Adrenal gland (tissue), 12 donors: ENCODE measurements around the gene SAYSD1. TPM values are rescaled to one million over a fixed set of nuclear protein-coding genes. Genes with fewer than 3 reads are reported as not detected.

ENCODE experiments used
- DNase-seq, 7 donors: peaks; one replicate each; pipeline ENCODE4 v3.0.0-alpha.2; 2019 to 2020
- H3K27ac ChIP-seq, 5 donors: fragments of 200-600 bp; sonication (generic) in 4 of 5; 1 replicate in 3 of 5; 2 replicates in 2 of 5; pipeline versions ENCODE4 v1.5.1 to v1.8.0; 2016 to 2020; ENCODE audit warnings: mild to moderate bottlenecking in 1 of 5
- H3K27me3 ChIP-seq: fragments of 200-600 bp; 2 replicates; pipeline ENCODE4 v1.8.0; 2021
- H3K36me3 ChIP-seq, 2 donors: fragments of 200-600 bp; replicated peaks in 1 of 2; 1 replicate in 1 of 2; 2 replicates in 1 of 2; pipeline versions ENCODE4 v1.5.1 to v1.8.0; 2018 to 2022
- H3K4me1 ChIP-seq, 2 donors: fragments of 200-600 bp; replicated peaks in 1 of 2; 1 replicate in 1 of 2; 2 replicates in 1 of 2; pipeline versions ENCODE4 v1.5.1 to v1.8.0; 2018 to 2021
- H3K4me3 ChIP-seq, 4 donors: fragments of 200-600 bp; sonication (generic) in 3 of 4; one replicate each; pipeline ENCODE4 v1.5.1; 2016 to 2018
- H3K9me3 ChIP-seq, 3 donors: fragments of 200-600 bp; sonication (generic) in 1 of 3; replicated peaks in 1 of 3; 1 replicate in 2 of 3; 2 replicates in 1 of 3; pipeline versions ENCODE4 v1.5.1 to v1.8.0; 2016 to 2021
- POLR2A ChIP-seq, 2 donors: fragments of 450-650 bp; IDR thresholded peaks; one replicate each; pipeline ENCODE4 v1.6.1; 2017; ENCODE audit warnings: antibody characterized with exemption in 2 of 2, mild to moderate bottlenecking in 2 of 2, moderate library complexity in 1 of 2
- WGBS, 4 donors: extraction: QIAGEN DNeasy Blood & Tissue Kit in 2 of 4; methylation state at CpG; one replicate each; pipeline versions ENCODE4 v1.1.5 to v1.1.7; 2013 to 2017; 5-methylcytosine and 5-hydroxymethylcytosine counted together
- intact Hi-C, 2 donors: fragments of 100-400 bp; cut with DNase I; formaldehyde crosslinking; loops; one replicate each; pipeline versions ENCODE4 v1.14.1 to v1.15.0; 2022 to 2023
- polyA plus RNA-seq, 3 donors: library from polyadenylated mRNA; stranded (reverse); fragments of 200-250 nt in 2 of 3; fragments of 350-450 nt in 1 of 3; fragmentation: Illumina TruSeq in 1 of 3; extraction: RNeasy Lipid Tissue Mini Kit (QIAGEN cat#74804) in 1 of 3; gene quantifications; one replicate each; pipeline ENCODE4 v1.2.3, GENCODE V29; 2013 to 2014
- total RNA-seq, 9 donors: library from RNA; depleted of rRNA in 4 of 9; stranded (reverse); fragments of >200 nt in 4 of 9; fragments of 120-200 nt in 1 of 9; fragmentation: NEBNext Ultra II Directional in 1 of 9; extraction: Animal tissue kit (Norgen Biotek cat#: 25700) in 1 of 9; gene quantifications; one replicate each; pipeline versions ENCODE4 v1.1.0 to v1.2.4, GENCODE V29; 2013 to 2023
- TF ChIP-seq, protein P1 (sequence below), 6 experiments: fragments of 450-650 bp in 4 of 6; fragments of 200-600 bp in 2 of 6; sonication (generic) in 1 of 6; IDR thresholded peaks; 1 replicate in 5 of 6; 2 replicates in 1 of 6; pipeline versions ENCODE4 v1.5.1 to v1.8.0; 2016 to 2021; ENCODE audit warnings: antibody characterized with exemption in 6 of 6, mild to moderate bottlenecking in 2 of 6, moderate library complexity in 1 of 6
- donor health status: healthy with polysubstance abuse.
- donor health status: Bipolar disorder and iron deficiency.
- donor health status: DM: yes; HTN: yes; CAD: no.
- donor health status: DM: no; HTN: no; CAD: no.
- donor health status: DM: no; HTN: no; CAD: no.
- donor health status: DM: yes; HTN: yes; CAD: no.

The SAYSD1 gene
- total and polyA plus RNA-seq, 12 donors = 9.0 to 25.1 (median 13.1) TPM

DNA sequence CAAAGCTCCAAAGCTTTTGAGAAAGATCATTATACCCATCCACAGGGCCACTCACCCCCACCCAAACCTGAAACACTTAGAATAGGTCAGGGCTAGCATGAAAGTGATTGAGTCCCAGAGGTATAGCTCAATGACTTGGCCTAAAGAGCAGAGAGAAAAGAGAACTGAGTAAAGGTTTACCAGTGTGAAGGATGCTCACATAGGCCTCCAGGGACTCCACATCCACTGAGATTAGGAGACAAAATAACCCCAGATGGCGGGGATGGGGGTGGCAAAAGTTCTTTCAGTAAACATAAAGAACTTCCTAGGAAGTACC, 12.2 kb downstream of the SAYSD1 start:
- intact Hi-C loops = no loop called here
- Histone ChIP-seq H3K4me1 (no peaks in the 10 kb centered on the region), H3K9me3 (no peaks in the 10 kb centered on the region), H3K36me3 (peaks cover 0 to 7% of the 10 kb centered on the region in 2 donors), H3K27me3 (no peaks in the 10 kb centered on the region), H3K27ac (no peak overlapping the region), H3K4me3 (no peak overlapping the region)
- TF ChIP-seq, protein P1, sequence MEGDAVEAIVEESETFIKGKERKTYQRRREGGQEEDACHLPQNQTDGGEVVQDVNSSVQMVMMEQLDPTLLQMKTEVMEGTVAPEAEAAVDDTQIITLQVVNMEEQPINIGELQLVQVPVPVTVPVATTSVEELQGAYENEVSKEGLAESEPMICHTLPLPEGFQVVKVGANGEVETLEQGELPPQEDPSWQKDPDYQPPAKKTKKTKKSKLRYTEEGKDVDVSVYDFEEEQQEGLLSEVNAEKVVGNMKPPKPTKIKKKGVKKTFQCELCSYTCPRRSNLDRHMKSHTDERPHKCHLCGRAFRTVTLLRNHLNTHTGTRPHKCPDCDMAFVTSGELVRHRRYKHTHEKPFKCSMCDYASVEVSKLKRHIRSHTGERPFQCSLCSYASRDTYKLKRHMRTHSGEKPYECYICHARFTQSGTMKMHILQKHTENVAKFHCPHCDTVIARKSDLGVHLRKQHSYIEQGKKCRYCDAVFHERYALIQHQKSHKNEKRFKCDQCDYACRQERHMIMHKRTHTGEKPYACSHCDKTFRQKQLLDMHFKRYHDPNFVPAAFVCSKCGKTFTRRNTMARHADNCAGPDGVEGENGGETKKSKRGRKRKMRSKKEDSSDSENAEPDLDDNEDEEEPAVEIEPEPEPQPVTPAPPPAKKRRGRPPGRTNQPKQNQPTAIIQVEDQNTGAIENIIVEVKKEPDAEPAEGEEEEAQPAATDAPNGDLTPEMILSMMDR (IDR thresholded peaks at IDR 0.05) = no peak
- TF ChIP-seq POLR2A (IDR thresholded peaks at IDR 0.05) = no peak
- no peak for DNase-seq
- 92 to 98% (median 95%) methylated on average over 1 of the region's 1 CpG for WGBS, 4 donors

DNA sequence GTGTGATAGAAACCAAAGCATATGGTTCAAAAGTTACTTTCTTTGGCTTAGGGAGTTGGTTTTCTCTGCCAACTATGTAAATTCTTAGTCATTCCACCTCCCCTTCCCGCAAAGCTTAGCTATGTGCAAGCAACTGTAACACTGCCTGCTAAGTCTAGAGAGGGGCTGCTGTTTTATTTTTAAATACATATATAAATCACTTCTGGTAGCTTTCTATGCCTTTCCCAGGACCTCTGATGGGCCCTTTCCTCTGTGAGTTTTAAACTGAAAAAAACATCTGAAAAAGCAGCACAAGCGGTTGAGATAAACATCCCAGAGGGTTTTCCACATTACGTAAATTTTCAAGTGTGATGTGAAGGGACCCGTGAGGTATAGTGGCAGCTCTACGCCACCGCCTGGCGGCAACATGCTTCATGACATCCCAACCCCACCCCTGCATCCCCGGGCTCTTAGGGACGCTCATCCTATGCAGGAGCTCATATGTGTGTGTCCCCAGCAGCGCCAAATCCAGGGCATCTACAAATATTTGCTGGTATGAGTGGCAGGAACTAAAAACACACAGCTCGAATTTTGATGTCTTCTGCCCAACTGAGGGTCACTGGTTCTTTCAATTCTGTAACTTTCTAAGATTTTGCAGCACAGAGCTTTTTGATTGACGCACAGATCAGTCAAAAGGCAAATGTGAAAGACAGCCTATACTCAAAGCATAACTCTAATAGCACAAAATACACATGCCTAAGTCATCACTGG, 12.7 kb downstream of the SAYSD1 start:
- Histone ChIP-seq H3K4me1 (no peaks in the 10 kb centered on the region), H3K36me3 (peaks cover 0 to 7% of the 10 kb centered on the region in 2 donors), H3K9me3 (no peaks in the 10 kb centered on the region), H3K27me3 (no peaks in the 10 kb centered on the region), H3K27ac (no peak overlapping the region), H3K4me3 (no peak overlapping the region)
- TF ChIP-seq, protein P1 (IDR thresholded peaks at IDR 0.05) = peak in 1 of 6 experiments; percentile 13
- no peak for TF ChIP-seq POLR2A (IDR thresholded peaks at IDR 0.05)
- intact Hi-C loops = no loop called here
- DNase-seq = no peak
- 60 to 79% (median 62%) methylated on average over 7 to 12 of the region's 12 CpGs for WGBS, 4 donors

DNA sequence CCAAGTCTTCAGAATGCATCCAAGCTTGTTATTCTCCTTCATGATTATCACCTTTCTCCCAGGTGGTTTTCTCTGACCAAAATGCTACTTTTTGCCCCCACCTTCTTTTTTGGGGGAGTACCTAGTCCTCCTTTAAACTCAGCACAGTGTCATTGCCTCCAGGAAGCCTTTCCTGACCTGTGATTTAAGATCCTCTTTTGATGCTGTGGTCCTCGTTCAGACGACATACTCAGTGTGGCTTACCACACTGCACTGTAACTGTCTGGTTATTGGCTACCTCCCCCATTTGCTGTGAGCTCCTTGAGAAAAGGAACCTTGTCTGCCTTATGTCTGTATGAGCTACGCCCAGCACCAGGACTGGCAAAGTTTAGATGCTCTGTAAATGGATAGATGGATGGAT, 14.6 kb downstream of the SAYSD1 start:
- Histone ChIP-seq H3K9me3 (no peaks in the 10 kb centered on the region), H3K36me3 (peaks cover 0 to 5% of the 10 kb centered on the region in 2 donors), H3K4me1 (no peaks in the 10 kb centered on the region), H3K4me3 (no peak overlapping the region), H3K27me3 (no peaks in the 10 kb centered on the region), H3K27ac (no peak overlapping the region)
- intact Hi-C loops = no loop called here
- DNase-seq = no peak
- WGBS, 4 donors = 63 to 75% (median 70%) methylated on average over 3 of the region's 3 CpGs
- TF ChIP-seq, protein P1 (IDR thresholded peaks at IDR 0.05) = no peak
- no peak for TF ChIP-seq POLR2A (IDR thresholded peaks at IDR 0.05)

DNA sequence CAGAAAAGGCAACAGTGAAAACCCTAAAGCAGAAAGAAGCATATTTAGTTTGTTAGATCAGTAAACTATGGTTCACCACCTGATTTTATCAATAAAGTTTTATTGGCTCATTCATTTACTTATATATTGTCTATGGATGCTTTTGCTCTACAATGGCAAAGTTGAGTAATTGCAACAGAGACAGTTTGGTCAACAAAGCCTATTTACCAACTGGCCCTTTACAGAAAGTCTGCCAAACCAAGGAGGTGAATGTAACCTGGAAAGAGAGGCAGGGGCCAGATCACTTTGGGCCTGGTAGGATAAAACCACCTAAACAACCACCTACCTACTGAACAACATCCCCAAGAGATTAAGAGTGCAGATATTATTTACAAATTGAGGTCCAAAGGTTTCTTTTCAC, 19.4 kb downstream of the SAYSD1 start:
- H3K4me1 ChIP-seq = no peaks in the 10 kb centered on the region
- TF ChIP-seq, protein P1 (IDR thresholded peaks at IDR 0.05) = no peak
- no peak for TF ChIP-seq POLR2A (IDR thresholded peaks at IDR 0.05)
- no peaks in the 10 kb centered on the region for H3K27me3 ChIP-seq
- intact Hi-C loops = no loop called here
- H3K9me3 ChIP-seq = no peaks in the 10 kb centered on the region
- no peak overlapping the region for H3K27ac ChIP-seq
- no peak for DNase-seq
- H3K4me3 ChIP-seq = no peak overlapping the region
- H3K36me3 ChIP-seq = no peaks in the 10 kb centered on the region
